ENCODE measurements around the gene SGPP2.
"Not testable (repeated sequence)": the region's sequence is repeated elsewhere in the genome, so short reads cannot be mapped to it uniquely, and the experiment has no call there.

Gene SGPP2

GRCh38 chr2:222532315-222532714, 108.0 kb downstream of the SGPP2 start:
- no peak for DNase-seq

GRCh38 chr2:222535477-222535876, 111.1 kb downstream of the SGPP2 start:
- no peak for DNase-seq

GRCh38 chr2:222538535-222538934, 114.2 kb downstream of the SGPP2 start:
- DNase-seq = no peak

- no peak for DNase-seq
These were observed 120.3 kb downstream of the SGPP2 start for GRCh38 chr2:222544661-222545060.

- no peak for DNase-seq
These were observed 121.8 kb downstream of the SGPP2 start for GRCh38 chr2:222545823-222546795.

- no peak for DNase-seq
These were observed 122.7 kb downstream of the SGPP2 start for GRCh38 chr2:222547083-222547482.

GRCh38 chr2:222548992-222549391, 124.6 kb downstream of the SGPP2 start:
- no peak for DNase-seq

GRCh38 chr2:222554517-222554916, 130.2 kb downstream of the SGPP2 start:
- no peak for DNase-seq

GRCh38 chr2:222561151-222561550, 136.8 kb downstream of the SGPP2 start:
- no peak for DNase-seq

GRCh38 chr2:222561817-222562645, 137.7 kb downstream of the SGPP2 start:
- peak; percentile 73 to 82 (median 82) for DNase-seq

- DNase-seq = no peak
These were observed 138.9 kb downstream of the SGPP2 start for GRCh38 chr2:222563106-222563718.

- no peak for DNase-seq
These were observed 139.6 kb downstream of the SGPP2 start for GRCh38 chr2:222563936-222564335.

- no peak for DNase-seq
These were observed 141.9 kb downstream of the SGPP2 start for GRCh38 chr2:222566229-222566628.

GRCh38 chr2:222568865-222569264, 144.5 kb downstream of the SGPP2 start:
- no peak for DNase-seq

- DNase-seq = peak in 2 of 3 donors; percentile 28 to 41
These were observed 145.5 kb downstream of the SGPP2 start for GRCh38 chr2:222569826-222570225.

- DNase-seq = no peak
These were observed 147.9 kb downstream of the SGPP2 start for GRCh38 chr2:222572264-222572721.

GRCh38 chr2:222572751-222573174, 148.4 kb downstream of the SGPP2 start:
- no peak for DNase-seq

GRCh38 chr2:222575618-222576017, 151.3 kb downstream of the SGPP2 start:
- no peak for DNase-seq

GRCh38 chr2:222576171-222577081, 152.1 kb downstream of the SGPP2 start:
- no peak for DNase-seq

- DNase-seq = no peak
These were observed 153.0 kb downstream of the SGPP2 start for GRCh38 chr2:222577341-222577740.

- peak in 2 of 3 donors; percentile 21 to 28 for DNase-seq
These were observed 158.6 kb downstream of the SGPP2 start for GRCh38 chr2:222582928-222583327.

GRCh38 chr2:222584589-222584988, 160.2 kb downstream of the SGPP2 start:
- DNase-seq = not testable (repeated sequence)

Measured in suppressor macrophage treated with lipopolysaccharide for 1 hour (primary cell).